Dermis lymphatic vessel endothelial cell (primary cell): ENCODE measurements around the gene CELA3A. TPM values are rescaled to one million over a fixed set of nuclear protein-coding genes. Genes with fewer than 3 reads are reported as not detected.

ENCODE experiments used
- total RNA-seq: library from RNA; depleted of rRNA; stranded (reverse); fragments of >200 nt; gene quantifications from 2 replicates; pipeline ENCODE4 v1.2.1, GENCODE V29; 2014

CELA3A gene
- total RNA-seq: not detected in 2 replicates

DNA sequence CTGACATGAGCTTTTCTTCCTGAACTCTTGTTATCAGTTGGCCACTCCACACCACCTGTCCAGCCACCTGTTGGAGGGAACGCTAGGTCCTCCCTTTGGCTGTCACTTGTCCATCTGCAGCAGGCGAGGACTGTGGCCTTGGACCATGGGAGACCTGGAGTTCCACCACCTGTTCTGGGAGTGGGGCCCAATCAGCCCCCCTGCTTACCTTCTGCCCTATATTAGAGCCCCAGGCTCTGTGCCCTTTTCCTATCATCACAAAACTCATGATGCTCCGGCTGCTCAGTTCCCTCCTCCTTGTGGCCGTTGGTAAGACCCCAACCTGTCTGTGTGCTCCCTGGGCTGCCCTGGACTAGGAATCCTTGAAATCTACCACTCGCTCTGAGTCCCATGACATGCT is at the start of gene CELA3A:
Gene CELA3A (plus strand): TSS at position 249 of the 400 bp plus-strand sequence. CDS start 18 bp downstream, at position 267.

DNA sequence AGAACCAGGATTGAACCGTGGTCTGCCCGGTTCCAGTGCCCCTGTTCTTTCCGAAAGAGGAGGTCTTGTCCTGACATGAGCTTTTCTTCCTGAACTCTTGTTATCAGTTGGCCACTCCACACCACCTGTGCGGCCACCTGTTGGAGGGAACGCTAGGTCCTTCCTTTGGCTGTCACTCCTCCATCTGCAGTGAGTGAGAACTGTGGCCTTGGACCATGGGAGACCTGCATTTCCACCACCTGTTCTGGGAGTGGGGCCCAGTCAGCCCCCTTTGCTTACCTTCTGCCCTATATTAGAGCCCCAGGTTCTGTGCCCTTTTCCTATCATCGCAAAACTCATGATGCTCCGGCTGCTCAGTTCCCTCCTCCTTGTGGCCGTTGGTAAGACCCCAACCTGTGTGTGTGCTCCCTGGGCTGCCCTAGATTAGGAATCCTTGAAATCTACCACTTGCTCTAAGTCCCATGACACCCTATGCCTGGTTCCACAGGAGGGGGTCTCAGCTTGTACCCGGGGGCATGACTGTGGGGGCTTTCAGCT is 24.7 kb upstream of the CELA3A start, which contains the start of gene CELA3B:
Gene CELA3B (plus strand): TSS at position 320 of the 537 bp plus-strand sequence. CDS start 18 bp downstream, at position 338.

GRCh38 chr1:22052115-22053016 is 50.9 kb downstream of the CELA3A start, which contains the start of gene CDC42:
Gene CDC42, plus strand, starts transcription at chr1:22052709. Its CDS starts 25,770 bp downstream, at chr1:22078479.

Other genes starting within 250 kb of the CELA3A start
- 54.8 and 66.9 TPM in 2 replicates for gene USP48, start 218.5 kb upstream of the CELA3A start, total RNA-seq
- 0.09 and 0.11 TPM in 2 replicates for gene LDLRAD2, start 189.4 kb upstream of the CELA3A start, total RNA-seq
- gene HSPG2, start 64.3 kb upstream of the CELA3A start, total RNA-seq: 192 and 239 TPM in 2 replicates
- gene CELA3B, start 24.6 kb upstream of the CELA3A start, total RNA-seq: 0.09 TPM in 1 of 2 replicates, not detected in the other
- gene CDC42, start 51.1 kb downstream of the CELA3A start, total RNA-seq: 760 and 768 TPM in 2 replicates
- gene WNT4, start 141.4 kb downstream of the CELA3A start, total RNA-seq: 0.76 and 0.77 TPM in 2 replicates